H1 (cell line): ENCODE results near the gene TSKS.

Experiments
- EP300 ChIP-seq, 2 experiments: IDR thresholded peaks; 1 replicate in 1 of 2; 2 replicates in 1 of 2; pipeline ENCODE4 v1.6.1; 2011 to 2012; ENCODE audit warnings: low read depth in 2 of 2, low read length in 2 of 2, mild to moderate bottlenecking in 2 of 2, borderline replicate concordance in 1 of 2, inconsistent platforms in 1 of 2, moderate library complexity in 1 of 2
- EZH2 ChIP-seq: fragments of 200-600 bp; sonication (generic); IDR thresholded peaks from 2 replicates; pipeline ENCODE4 v1.7.1; 2012; ENCODE audit warnings: low read depth, mild to moderate bottlenecking, moderate library complexity, low read length, inconsistent platforms; ENCODE audit not compliant: severe bottlenecking
- POLR2A ChIP-seq, 2 experiments: IDR thresholded peaks; 1 replicate in 1 of 2; 2 replicates in 1 of 2; pipeline ENCODE4 v1.6.1; 2011; ENCODE audit warnings: low read depth in 2 of 2, low read length in 2 of 2, mild to moderate bottlenecking in 2 of 2; ENCODE audit errors: control extremely low read depth in 1 of 2
- POLR2AphosphoS5 ChIP-seq: IDR thresholded peaks from 2 replicates; pipeline ENCODE4 v1.6.1; 2011; ENCODE audit warnings: low read depth, low read length
- RBBP5 ChIP-seq: IDR thresholded peaks from 2 replicates; pipeline ENCODE4 v1.7.1; 2012; ENCODE audit warnings: low read depth, mild to moderate bottlenecking, inconsistent platforms, low read length, moderate library complexity, borderline replicate concordance
- SAP30 ChIP-seq: fragments of 300-600 bp; sonication (generic); IDR thresholded peaks from 2 replicates; pipeline ENCODE4 v1.7.1; 2012; ENCODE audit warnings: low read length, moderate library complexity, mild to moderate bottlenecking, inconsistent platforms; ENCODE audit not compliant: insufficient read depth, insufficient replicate concordance
- SIX5 ChIP-seq: IDR thresholded peaks from 2 replicates; pipeline ENCODE4 v1.6.1; 2011; ENCODE audit warnings: mild to moderate bottlenecking, low read depth, low read length
- TF ChIP-seq, protein P1 (sequence below), 3 experiments: IDR thresholded peaks; 1 replicate in 2 of 3; 2 replicates in 1 of 3; pipeline versions ENCODE4 v1.5.1 to v1.6.1; 2011; ENCODE audit warnings: low read length in 3 of 3, mild to moderate bottlenecking in 3 of 3, inconsistent platforms in 2 of 3, low read depth in 1 of 3, moderate library complexity in 1 of 3; ENCODE audit not compliant: insufficient read depth in 1 of 3; ENCODE audit errors: control extremely low read depth in 1 of 3
- TF ChIP-seq, protein P2 (sequence below): IDR thresholded peaks from 2 replicates; pipeline ENCODE4 v1.6.1; 2012; ENCODE audit warnings: inconsistent platforms

DNA sequence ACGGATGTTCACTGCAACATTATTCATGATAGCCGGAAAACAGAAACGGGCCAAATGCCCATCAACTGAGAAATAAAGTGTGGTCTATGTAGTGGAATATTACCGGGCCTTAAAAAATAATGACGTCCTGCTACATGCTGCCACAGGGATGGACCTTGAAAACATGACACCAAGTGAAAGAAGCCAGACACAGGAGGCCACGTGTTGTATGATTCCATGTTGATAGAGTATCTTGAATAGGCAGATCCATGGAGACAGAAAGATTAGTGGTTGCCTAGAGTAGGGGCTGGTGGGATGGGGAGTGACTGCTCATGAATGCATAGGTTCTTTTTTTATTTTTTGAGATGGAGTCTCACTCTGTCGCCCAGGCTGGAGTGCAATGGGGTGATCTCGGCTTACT lies 7.4 kb upstream of the TSKS start:
- TF ChIP-seq, protein P1, sequence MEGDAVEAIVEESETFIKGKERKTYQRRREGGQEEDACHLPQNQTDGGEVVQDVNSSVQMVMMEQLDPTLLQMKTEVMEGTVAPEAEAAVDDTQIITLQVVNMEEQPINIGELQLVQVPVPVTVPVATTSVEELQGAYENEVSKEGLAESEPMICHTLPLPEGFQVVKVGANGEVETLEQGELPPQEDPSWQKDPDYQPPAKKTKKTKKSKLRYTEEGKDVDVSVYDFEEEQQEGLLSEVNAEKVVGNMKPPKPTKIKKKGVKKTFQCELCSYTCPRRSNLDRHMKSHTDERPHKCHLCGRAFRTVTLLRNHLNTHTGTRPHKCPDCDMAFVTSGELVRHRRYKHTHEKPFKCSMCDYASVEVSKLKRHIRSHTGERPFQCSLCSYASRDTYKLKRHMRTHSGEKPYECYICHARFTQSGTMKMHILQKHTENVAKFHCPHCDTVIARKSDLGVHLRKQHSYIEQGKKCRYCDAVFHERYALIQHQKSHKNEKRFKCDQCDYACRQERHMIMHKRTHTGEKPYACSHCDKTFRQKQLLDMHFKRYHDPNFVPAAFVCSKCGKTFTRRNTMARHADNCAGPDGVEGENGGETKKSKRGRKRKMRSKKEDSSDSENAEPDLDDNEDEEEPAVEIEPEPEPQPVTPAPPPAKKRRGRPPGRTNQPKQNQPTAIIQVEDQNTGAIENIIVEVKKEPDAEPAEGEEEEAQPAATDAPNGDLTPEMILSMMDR (IDR thresholded peaks at IDR 0.05; ENCODE audit: control extremely low read depth in 1 of 3, insufficient read depth in 1 of 3, low read depth in 1 of 3, low read length in 3 of 3): no peak
- TF ChIP-seq SIX5: no peak
- TF ChIP-seq POLR2AphosphoS5: no peak
- TF ChIP-seq POLR2A (IDR thresholded peaks at IDR 0.05; ENCODE audit: control extremely low read depth in 1 of 2, low read depth in 2 of 2, low read length in 2 of 2): no peak
- no peak for TF ChIP-seq SAP30
- TF ChIP-seq, protein P2, sequence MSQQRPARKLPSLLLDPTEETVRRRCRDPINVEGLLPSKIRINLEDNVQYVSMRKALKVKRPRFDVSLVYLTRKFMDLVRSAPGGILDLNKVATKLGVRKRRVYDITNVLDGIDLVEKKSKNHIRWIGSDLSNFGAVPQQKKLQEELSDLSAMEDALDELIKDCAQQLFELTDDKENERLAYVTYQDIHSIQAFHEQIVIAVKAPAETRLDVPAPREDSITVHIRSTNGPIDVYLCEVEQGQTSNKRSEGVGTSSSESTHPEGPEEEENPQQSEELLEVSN: no peak
- no peak for TF ChIP-seq EZH2
- no peak for TF ChIP-seq EP300 (IDR thresholded peaks at IDR 0.05; ENCODE audit: borderline replicate concordance in 1 of 2, low read depth in 2 of 2, low read length in 2 of 2)
- no peak for TF ChIP-seq RBBP5
